ENCODE results near the gene RABGAP1.

The RABGAP1 gene

GRCh38 chr9:123087359-123087888 is 146.6 kb downstream of the RABGAP1 start:
- no peak for DNase-seq

- DNase-seq = no peak
Observed at GRCh38 chr9:123089040-123089439, 148.2 kb downstream of the RABGAP1 start.

- no peak for DNase-seq
Observed at GRCh38 chr9:123089790-123090189, 149.0 kb downstream of the RABGAP1 start.

GRCh38 chr9:123090198-123090896 is 149.5 kb downstream of the RABGAP1 start:
- DNase-seq = no peak

DNA sequence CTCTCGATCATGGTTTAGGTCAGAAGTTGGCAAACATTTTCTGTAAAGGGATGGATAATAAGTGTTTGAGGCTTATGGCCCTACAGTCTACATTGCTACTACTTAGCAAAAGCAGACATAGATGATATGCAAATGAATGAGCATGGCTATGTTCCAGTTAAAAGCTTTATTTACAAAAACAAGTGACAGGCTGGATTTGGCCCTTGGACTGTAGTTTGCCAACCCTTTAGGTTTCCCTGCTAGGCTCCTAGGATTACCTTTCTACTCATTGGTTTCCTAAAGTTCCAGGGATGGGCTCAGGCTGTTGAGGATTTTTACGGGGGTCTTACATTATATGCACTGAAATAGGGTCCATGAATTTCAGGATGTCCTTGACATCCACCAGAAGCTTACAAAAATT is 150.1 kb downstream of the RABGAP1 start:
- DNase-seq = no peak

- no peak for DNase-seq
Observed at GRCh38 chr9:123091459-123091858, 150.6 kb downstream of the RABGAP1 start.

GRCh38 chr9:123093141-123093540 is 152.3 kb downstream of the RABGAP1 start:
- DNase-seq = no peak

DNA sequence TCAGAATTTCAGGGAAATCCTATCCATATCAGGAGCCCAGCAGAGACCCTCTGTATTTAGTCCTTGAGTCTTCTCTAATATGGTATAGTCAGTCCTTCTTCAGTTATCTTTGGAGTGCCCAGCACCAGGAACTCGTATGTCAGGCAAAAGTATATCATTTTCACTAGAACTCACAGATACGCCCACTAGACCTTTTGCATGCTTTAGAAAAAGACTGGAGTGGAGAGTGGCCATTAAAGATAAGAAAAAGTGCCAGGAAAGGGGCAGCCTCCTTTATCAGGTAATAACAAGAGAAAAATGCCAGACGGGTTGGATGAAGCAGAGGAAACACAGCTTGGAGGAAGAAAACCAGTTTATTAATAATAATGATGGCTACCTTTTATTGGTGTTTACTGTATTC is 156.2 kb downstream of the RABGAP1 start:
- no peak for DNase-seq

DNA sequence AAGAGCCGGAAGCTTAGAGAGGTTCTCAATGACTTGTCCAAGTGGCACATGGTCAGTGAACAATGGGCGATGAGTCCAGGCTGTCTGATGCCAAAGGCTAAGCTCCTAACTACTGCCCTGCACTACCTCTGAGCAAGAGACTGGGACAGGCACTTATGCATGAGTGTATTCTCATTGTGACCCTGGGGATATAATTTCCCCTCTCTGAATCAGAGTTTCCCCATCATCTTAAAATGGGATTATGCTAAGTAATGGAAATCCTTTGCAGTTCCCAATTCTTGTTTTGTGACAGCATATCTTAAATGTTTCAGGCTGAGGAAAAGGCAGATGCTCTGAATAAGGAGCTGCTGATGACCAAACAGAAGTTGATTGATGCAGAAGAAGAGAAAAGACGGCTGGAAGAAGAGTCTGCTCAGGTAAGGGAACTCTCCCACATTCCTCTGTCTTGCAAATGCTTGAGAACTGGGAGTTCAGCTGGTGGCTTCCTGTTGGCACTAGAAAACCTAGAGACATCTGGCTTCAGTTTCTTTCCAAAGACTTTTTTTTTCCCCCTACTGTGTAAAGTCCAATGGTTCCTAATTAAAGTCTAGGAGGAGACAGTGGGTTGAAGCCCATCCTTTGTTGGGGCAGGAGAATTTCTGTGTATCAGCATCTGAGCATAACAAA is 156.7 kb downstream of the RABGAP1 start:
- no peak for DNase-seq

GRCh38 chr9:123098096-123098459 is 157.3 kb downstream of the RABGAP1 start:
- no peak for DNase-seq

GRCh38 chr9:123099042-123099441 is 158.2 kb downstream of the RABGAP1 start:
- DNase-seq = no peak

- no peak for DNase-seq
Observed at GRCh38 chr9:123099548-123099947, 158.7 kb downstream of the RABGAP1 start.

DNA sequence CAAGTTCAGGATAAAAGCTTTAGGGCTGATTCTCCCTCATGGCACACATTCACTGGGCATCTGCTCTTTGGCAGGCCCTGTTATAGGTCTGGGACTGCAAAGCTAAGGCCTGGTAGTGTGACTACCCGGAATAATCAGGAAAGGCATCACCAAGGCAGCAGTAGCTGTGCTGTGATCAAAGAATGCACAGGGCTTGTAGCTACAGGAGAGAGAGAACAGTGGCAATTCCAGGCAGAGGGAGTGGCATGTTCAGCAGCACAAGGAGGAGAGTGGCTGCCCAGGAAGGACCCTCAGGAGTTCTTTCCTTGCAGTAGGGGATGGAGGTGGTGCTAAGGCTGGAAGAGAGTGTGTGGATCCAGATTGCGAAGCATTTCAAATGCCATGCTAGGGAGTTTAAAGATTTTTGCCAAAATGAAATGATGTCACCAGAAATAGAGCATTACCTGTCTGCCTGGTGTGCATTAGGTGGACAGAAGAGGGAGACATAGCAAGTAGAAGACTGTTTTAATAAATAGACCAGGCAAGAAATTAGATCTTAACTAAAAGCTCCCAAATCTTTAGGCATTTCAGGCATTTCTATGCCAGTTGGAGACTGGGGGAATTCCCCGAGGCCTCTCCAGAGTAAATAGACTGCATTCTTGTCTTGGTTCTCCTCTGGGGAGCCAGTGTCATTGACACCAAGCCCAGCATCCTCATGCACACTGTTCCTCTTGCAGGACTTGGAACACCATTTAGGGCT is 161.7 kb downstream of the RABGAP1 start:
- DNase-seq = no peak

- DNase-seq = no peak
Observed at GRCh38 chr9:123104807-123105206, 164.0 kb downstream of the RABGAP1 start.

DNA sequence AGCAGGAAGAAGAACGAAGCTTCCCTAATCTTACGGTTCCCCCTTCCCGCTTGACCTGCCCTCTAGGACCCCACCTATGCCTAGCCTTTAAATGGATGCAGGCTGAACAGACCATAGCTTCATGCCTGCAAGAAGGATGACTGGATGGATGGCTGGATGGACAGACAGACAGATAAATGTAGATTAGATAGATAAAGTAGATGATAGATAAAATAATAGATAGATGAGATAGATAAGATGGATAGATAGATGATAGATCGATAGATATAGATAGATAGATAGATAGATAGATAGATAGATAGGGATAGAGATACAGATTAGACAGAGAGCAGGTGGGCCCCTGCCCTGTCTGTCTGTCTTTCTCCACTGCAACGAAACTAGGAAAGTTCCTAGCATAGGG is 164.7 kb downstream of the RABGAP1 start:
- no peak for DNase-seq

DNA sequence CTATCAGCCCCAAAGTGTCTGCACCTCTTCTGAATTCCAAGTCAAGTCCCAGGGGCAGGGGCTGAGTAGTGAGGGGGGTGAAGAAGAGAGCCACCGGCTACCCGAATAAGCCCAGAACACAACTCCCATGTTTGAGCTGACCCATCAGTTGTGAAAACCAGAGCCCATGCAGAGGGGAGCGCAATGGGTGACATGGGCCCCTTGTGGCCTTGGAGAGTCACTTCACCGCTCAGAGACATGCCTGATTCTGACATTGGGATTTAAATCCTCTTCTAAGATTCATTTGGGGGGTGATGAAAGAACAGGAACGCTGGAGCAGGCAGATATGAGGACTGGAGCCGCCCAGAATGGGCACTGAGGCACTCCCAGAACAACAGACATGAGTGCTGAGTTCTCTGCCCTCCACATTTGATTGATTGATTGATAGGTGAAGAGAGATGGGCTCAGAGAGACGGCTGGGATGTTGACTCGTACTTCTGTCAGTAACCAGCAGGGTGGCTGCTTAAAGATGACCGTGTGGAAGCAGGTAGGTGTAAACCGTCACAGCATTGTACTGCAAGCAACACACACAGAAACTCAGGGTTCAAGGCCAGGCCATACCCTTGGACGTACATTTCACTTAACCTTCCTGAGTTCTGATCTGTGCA is 166.9 kb downstream of the RABGAP1 start:
- no peak for DNase-seq

DNA sequence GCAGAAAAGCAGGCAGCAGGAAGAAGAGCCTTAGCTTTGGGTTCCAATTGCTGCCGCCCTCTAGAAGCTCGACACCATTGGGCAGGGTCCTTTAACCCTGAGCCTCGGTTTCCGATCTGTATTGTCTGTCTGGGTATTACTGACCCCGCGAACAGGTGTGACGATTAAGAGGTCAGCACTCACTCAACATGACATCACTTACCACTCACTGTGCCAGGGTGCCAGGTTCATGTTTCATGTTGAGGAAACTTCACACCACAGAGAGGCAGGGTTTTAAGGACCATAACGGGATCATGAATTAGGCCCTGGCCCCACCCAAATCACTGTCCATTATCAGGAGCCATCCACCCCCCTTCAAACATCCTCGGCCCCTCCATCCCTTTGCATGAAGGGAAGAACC is 168.2 kb downstream of the RABGAP1 start:
- no peak for DNase-seq

- DNase-seq = no peak
Observed at GRCh38 chr9:123109540-123110279, 168.9 kb downstream of the RABGAP1 start.

GRCh38 chr9:123111427-123112014 is 170.7 kb downstream of the RABGAP1 start:
- no peak for DNase-seq

- no peak for DNase-seq
Observed at GRCh38 chr9:123112015-123112975, 171.5 kb downstream of the RABGAP1 start.

DNA sequence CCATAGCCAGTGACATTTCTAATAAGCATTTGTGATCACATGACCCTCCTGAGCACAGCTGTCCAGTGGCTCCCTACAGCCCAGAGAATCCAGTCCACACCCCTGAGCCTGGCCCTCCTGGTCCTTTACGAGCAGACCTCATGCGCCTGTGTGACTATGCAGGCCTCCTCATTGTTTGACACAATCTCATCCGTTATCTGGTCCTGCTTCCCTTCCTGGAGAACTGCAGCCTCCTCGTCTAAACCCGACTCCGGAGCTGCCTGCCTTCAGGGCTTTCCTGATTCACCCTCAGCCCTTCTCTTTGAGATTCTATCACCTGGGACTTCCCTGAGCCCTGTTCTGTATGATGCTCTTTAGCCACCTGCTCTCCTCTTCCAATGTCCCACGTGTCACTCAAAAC is 172.4 kb downstream of the RABGAP1 start:
- DNase-seq = no peak

Data from NK-92 treated with Interleukin-12 subunit alpha and Interleukin-12 subunit beta, amount 100 ng/mL, for 24 hours (cell line).